Hepatocyte (in vitro differentiated cells): ENCODE results near the gene FAR1.

Source experiments
- EZH2 ChIP-seq: fragments of 200-600 bp; sonication (generic); IDR thresholded peaks from 2 replicates; pipeline ENCODE4 v1.6.1; 2016; ENCODE audit warnings: antibody characterized with exemption, mild to moderate bottlenecking, borderline replicate concordance
- TF ChIP-seq, protein P1 (sequence below): fragments of 200-600 bp; sonication (generic); IDR thresholded peaks from 2 replicates; pipeline ENCODE4 v1.5.1; 2016; ENCODE audit warnings: antibody characterized with exemption, mild to moderate bottlenecking; ENCODE audit not compliant: poor library complexity

DNA sequence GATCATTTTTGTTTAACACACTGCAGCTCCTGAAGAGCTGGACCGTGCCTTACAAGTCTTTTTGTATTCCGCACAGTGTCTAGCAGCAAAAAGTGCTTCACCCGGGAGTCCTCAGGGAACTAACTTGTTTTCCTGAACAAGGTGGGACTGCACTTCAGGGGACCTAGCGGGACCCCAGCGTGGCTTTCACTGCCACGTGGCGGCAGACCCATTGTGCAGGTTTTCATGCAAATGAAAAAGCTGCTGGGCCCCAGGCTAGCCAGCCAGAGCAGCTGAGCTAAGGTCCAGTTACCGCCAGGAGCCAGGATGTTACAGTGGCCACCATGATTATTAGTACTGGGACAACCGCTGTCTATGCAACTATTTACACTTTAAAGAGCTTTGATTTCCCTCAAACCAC lies 90.6 kb downstream of the FAR1 start:
- TF ChIP-seq, protein P1, sequence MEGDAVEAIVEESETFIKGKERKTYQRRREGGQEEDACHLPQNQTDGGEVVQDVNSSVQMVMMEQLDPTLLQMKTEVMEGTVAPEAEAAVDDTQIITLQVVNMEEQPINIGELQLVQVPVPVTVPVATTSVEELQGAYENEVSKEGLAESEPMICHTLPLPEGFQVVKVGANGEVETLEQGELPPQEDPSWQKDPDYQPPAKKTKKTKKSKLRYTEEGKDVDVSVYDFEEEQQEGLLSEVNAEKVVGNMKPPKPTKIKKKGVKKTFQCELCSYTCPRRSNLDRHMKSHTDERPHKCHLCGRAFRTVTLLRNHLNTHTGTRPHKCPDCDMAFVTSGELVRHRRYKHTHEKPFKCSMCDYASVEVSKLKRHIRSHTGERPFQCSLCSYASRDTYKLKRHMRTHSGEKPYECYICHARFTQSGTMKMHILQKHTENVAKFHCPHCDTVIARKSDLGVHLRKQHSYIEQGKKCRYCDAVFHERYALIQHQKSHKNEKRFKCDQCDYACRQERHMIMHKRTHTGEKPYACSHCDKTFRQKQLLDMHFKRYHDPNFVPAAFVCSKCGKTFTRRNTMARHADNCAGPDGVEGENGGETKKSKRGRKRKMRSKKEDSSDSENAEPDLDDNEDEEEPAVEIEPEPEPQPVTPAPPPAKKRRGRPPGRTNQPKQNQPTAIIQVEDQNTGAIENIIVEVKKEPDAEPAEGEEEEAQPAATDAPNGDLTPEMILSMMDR = no peak
- no peak for TF ChIP-seq EZH2
